Hematopoietic multipotent progenitor cell treated with erythropoietin and hydrocortisone succinate and interleukin-3 and kit ligand, for 17 days (in vitro differentiated cells): ENCODE data around the gene CDH16.
"Not testable (repeated sequence)": the region's sequence is repeated elsewhere in the genome, so short reads cannot be mapped to it uniquely, and the experiment has no call there.

Source experiments
- DNase-seq: peaks from one replicate; pipeline ENCODE4 v3.0.0-alpha.2; 2015; ENCODE audit warnings: low spot score

The CDH16 gene

GRCh38 chr16:66871363-66871762, 47.3 kb downstream of the CDH16 start:
- DNase-seq, result not testable (repeated sequence)

- DNase-seq, result no peak
Measured at GRCh38 chr16:66869424-66869823, 49.3 kb downstream of the CDH16 start.

GRCh38 chr16:66863707-66864106, 55.0 kb downstream of the CDH16 start:
- no peak for DNase-seq

- no peak for DNase-seq
Measured at GRCh38 chr16:66862023-66862520, 56.6 kb downstream of the CDH16 start.

- no peak for DNase-seq
Measured at GRCh38 chr16:66859397-66860068, 59.2 kb downstream of the CDH16 start.

GRCh38 chr16:66858740-66859396, 59.8 kb downstream of the CDH16 start:
- DNase-seq, result no peak
